Upper lobe of left lung (tissue), 6 donors: ENCODE results near the gene SYNRG. TPM values are rescaled to one million over a fixed set of nuclear protein-coding genes. Genes with fewer than 3 reads are reported as not detected.

Experiments
- ATAC-seq, 2 donors: fragments of 200-7000 bp; cut with Tn5 transposase; one replicate each; pipeline ENCODE4 v1.9.1; 2022; ENCODE audit warnings: mild to moderate bottlenecking in 2 of 2, moderate library complexity in 2 of 2; ENCODE audit not compliant: low FRiP score in 2 of 2
- DNase-seq, 2 donors: peaks; one replicate each; pipeline ENCODE4 v3.0.0-alpha.2; 2019 to 2020
- H3K27ac ChIP-seq, 4 donors: fragments of 200-600 bp; sonication (generic); one replicate each; pipeline ENCODE4 v1.5.1; 2016 to 2019
- H3K27me3 ChIP-seq, 4 donors: fragments of 200-600 bp; sonication (generic); one replicate each; pipeline ENCODE4 v1.5.1; 2017 to 2019
- H3K36me3 ChIP-seq, 4 donors: fragments of 200-600 bp; sonication (generic); one replicate each; pipeline ENCODE4 v1.5.1; 2016 to 2019
- H3K4me1 ChIP-seq, 4 donors: fragments of 200-600 bp; sonication (generic); one replicate each; pipeline ENCODE4 v1.5.1; 2018 to 2019
- H3K4me3 ChIP-seq, 4 donors: fragments of 200-600 bp; sonication (generic); one replicate each; pipeline ENCODE4 v1.5.1; 2017 to 2019; ENCODE audit warnings: mild to moderate bottlenecking in 2 of 4, moderate library complexity in 1 of 4
- H3K9me3 ChIP-seq, 4 donors: fragments of 200-600 bp; sonication (generic); one replicate each; pipeline ENCODE4 v1.5.1; 2018 to 2019
- EP300 ChIP-seq, 4 donors: sonication (generic); formaldehyde crosslinking; IDR thresholded peaks; one replicate each; pipeline ENCODE4 v1.5.1; 2017; ENCODE audit warnings: antibody characterized with exemption in 4 of 4, control low read depth in 2 of 4
- POLR2A ChIP-seq, 4 donors: fragments of 450-650 bp; IDR thresholded peaks; one replicate each; pipeline ENCODE4 v1.5.1; 2016 to 2017; ENCODE audit warnings: antibody characterized with exemption in 4 of 4, mild to moderate bottlenecking in 2 of 4
- POLR2AphosphoS5 ChIP-seq, 2 donors: sonication (generic); formaldehyde crosslinking; IDR thresholded peaks; one replicate each; pipeline ENCODE4 v1.5.1; 2017; ENCODE audit warnings: antibody characterized with exemption in 2 of 2
- WGBS, 2 donors: methylation state at CpG; one replicate each; pipeline ENCODE4 v1.1.5; 2017 to 2018; 5-methylcytosine and 5-hydroxymethylcytosine counted together
- total RNA-seq, 6 donors: library from RNA; depleted of rRNA in 4 of 6; stranded (reverse); fragments of >200 nt in 4 of 6; gene quantifications; one replicate each; pipeline versions ENCODE4 v1.1.0 to v1.2.1, GENCODE V29; 2016 to 2021
- TF ChIP-seq, protein P1 (sequence below), 6 experiments: fragments of 450-650 bp in 4 of 6; fragments of 200-600 bp in 2 of 6; sonication (generic) in 2 of 6; IDR thresholded peaks; one replicate each; pipeline ENCODE4 v1.5.1; 2016 to 2019; ENCODE audit warnings: antibody characterized with exemption in 6 of 6
- donor health status: DM: no; HTN: no; CAD: no; lungs with moderate emphysema.
- donor health status: DM: no; HTN: yes; CAD: no; lungs with severe emphysema.

SYNRG gene, protein sequence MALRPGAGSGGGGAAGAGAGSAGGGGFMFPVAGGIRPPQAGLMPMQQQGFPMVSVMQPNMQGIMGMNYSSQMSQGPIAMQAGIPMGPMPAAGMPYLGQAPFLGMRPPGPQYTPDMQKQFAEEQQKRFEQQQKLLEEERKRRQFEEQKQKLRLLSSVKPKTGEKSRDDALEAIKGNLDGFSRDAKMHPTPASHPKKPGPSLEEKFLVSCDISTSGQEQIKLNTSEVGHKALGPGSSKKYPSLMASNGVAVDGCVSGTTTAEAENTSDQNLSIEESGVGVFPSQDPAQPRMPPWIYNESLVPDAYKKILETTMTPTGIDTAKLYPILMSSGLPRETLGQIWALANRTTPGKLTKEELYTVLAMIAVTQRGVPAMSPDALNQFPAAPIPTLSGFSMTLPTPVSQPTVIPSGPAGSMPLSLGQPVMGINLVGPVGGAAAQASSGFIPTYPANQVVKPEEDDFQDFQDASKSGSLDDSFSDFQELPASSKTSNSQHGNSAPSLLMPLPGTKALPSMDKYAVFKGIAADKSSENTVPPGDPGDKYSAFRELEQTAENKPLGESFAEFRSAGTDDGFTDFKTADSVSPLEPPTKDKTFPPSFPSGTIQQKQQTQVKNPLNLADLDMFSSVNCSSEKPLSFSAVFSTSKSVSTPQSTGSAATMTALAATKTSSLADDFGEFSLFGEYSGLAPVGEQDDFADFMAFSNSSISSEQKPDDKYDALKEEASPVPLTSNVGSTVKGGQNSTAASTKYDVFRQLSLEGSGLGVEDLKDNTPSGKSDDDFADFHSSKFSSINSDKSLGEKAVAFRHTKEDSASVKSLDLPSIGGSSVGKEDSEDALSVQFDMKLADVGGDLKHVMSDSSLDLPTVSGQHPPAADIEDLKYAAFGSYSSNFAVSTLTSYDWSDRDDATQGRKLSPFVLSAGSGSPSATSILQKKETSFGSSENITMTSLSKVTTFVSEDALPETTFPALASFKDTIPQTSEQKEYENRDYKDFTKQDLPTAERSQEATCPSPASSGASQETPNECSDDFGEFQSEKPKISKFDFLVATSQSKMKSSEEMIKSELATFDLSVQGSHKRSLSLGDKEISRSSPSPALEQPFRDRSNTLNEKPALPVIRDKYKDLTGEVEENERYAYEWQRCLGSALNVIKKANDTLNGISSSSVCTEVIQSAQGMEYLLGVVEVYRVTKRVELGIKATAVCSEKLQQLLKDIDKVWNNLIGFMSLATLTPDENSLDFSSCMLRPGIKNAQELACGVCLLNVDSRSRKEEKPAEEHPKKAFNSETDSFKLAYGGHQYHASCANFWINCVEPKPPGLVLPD (N-terminal part only)
- 10 to 100 TPM; 25.2 to 58.7 (median 43.8) TPM for total RNA-seq

DNA sequence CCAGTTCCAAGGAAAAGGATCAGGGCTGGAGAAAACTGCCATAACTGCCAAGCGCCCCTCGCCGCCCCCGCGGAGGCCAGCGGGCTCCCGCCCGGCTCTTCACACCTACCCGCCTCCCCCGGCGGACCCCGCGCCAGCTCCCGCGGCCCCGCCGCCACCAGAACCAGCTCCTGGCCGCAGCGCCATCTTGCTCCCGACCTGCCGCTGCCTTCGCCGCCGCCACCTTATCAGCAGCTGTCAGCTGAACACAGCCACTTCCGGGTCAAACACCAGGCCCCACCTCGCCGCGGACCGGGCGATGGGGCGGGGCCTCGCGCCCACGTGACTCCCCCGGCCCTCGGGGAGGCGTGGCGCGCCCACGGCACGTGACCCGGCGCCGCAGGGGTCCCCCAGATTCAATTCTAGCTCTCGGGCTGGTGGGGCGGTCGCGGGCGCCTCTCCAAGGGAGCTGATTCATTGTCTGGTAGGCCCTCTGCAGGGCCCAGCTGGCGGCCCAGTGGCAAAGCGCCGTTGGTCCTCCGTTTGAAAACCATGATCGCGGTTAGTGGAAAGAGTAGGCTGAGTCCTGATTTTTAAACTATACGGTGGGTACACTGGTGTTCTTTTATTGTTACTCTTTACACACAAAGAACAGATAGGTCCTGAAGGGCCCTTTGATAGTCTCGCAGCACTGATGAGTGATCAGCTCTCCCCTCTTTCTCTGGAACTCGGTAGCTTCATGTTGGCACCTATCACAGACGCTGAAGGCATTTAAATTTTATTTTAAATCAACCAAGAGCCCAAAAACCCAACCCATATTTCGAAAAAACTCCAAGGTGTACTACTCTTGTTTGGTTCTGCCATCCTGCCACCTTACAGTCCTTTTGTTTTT is at the start of gene SYNRG:
Gene SYNRG, minus strand, starts transcription at position 249 of the 871 bp plus-strand sequence. Its CDS starts 63 bp downstream, at position 186.
- peak within 1 kb of the TSS; percentile 89 to 99 (median 93) for H3K27ac ChIP-seq
- peak within 1 kb of the TSS; percentile 88 to 100 (median 96) for H3K4me3 ChIP-seq
- DNase-seq, result peak; percentile 97 to 99
- no peaks in the 10 kb centered on the region for H3K27me3 ChIP-seq
- peaks cover 6 to 14% (median 7%) of the 10 kb centered on the region in 4 donors for H3K36me3 ChIP-seq
- peak; percentile 98 to 100 for ATAC-seq
- peaks cover 17 to 41% (median 32%) of the 10 kb centered on the region in 4 donors for H3K4me1 ChIP-seq
- 3% methylated on average over 30 to 36 of the region's 60 CpGs for WGBS, 2 donors
- TF ChIP-seq EP300 (IDR thresholded peaks at IDR 0.05) (peak in 1 of 4 donors; percentile 90), POLR2AphosphoS5 (IDR thresholded peaks at IDR 0.05) (peak; percentile 94 to 98), POLR2A (IDR thresholded peaks at IDR 0.05) (peak; percentile 49 to 93 (median 68))
- TF ChIP-seq, protein P1, sequence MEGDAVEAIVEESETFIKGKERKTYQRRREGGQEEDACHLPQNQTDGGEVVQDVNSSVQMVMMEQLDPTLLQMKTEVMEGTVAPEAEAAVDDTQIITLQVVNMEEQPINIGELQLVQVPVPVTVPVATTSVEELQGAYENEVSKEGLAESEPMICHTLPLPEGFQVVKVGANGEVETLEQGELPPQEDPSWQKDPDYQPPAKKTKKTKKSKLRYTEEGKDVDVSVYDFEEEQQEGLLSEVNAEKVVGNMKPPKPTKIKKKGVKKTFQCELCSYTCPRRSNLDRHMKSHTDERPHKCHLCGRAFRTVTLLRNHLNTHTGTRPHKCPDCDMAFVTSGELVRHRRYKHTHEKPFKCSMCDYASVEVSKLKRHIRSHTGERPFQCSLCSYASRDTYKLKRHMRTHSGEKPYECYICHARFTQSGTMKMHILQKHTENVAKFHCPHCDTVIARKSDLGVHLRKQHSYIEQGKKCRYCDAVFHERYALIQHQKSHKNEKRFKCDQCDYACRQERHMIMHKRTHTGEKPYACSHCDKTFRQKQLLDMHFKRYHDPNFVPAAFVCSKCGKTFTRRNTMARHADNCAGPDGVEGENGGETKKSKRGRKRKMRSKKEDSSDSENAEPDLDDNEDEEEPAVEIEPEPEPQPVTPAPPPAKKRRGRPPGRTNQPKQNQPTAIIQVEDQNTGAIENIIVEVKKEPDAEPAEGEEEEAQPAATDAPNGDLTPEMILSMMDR (IDR thresholded peaks at IDR 0.05), result peak; percentile 41 to 71 (median 59)
- no peaks in the 10 kb centered on the region for H3K9me3 ChIP-seq

DNA sequence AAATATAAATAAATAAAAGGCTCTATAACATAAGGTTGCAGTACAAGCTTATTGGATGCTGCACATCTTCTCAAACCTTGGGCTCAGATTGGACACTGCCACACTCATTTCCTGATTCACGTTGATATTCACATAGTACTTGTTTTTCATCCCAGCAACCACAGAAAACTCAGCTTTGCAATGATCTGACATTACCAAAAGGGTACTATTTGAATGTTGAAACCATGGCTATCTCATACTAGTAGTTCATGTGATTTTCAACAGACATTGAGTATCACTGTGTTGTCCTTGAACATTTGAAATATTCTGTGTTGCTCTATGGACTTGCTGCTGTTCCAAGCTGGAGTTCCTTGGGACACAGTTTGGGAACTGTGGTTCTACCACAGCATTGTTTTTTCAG is 48.0 kb upstream of the SYNRG start:
- H3K27me3 ChIP-seq, result no peaks in the 10 kb centered on the region
- no peak overlapping the region for H3K4me3 ChIP-seq
- H3K36me3 ChIP-seq, result no peaks in the 10 kb centered on the region
- no peak overlapping the region for H3K27ac ChIP-seq
- TF ChIP-seq POLR2A (IDR thresholded peaks at IDR 0.05), result no peak
- TF ChIP-seq POLR2AphosphoS5 (IDR thresholded peaks at IDR 0.05), result no peak
- TF ChIP-seq, protein P1 (IDR thresholded peaks at IDR 0.05), result no peak
- TF ChIP-seq EP300 (IDR thresholded peaks at IDR 0.05), result no peak
- H3K9me3 ChIP-seq, result no peaks in the 10 kb centered on the region
- no peak for ATAC-seq
- 68 to 76% methylated on average over 1 of the region's 1 CpG for WGBS, 2 donors
- no peak for DNase-seq
- H3K4me1 ChIP-seq, result no peaks in the 10 kb centered on the region

DNA sequence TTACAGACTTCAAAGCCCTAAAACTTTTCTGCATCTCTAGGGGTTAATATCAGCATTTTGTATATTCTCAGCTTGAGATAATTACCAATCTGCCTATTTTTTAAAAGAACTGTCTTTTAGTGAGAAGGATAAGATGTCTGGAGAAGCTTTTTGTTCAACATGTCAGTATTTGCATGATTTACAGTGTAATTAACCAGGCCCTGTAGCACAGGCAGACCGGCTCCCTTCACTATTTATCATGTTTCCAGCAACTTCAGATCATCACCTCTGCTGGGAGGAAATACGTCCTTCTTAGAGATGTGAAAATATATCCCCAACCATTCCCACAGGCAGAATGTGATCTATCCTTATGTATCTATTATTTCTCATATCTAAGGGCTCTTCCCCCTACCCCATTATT is 42.6 kb upstream of the SYNRG start:
- TF ChIP-seq EP300 (IDR thresholded peaks at IDR 0.05), result no peak
- TF ChIP-seq, protein P1 (IDR thresholded peaks at IDR 0.05), result no peak
- no peak for TF ChIP-seq POLR2AphosphoS5 (IDR thresholded peaks at IDR 0.05)
- TF ChIP-seq POLR2A (IDR thresholded peaks at IDR 0.05), result no peak
- Histone ChIP-seq H3K27ac (no peak overlapping the region), H3K9me3 (no peaks in the 10 kb centered on the region), H3K4me3 (no peak overlapping the region), H3K36me3 (no peaks in the 10 kb centered on the region), H3K4me1 (peaks cover 0 to 5% (median 0%) of the 10 kb centered on the region in 4 donors), H3K27me3 (no peaks in the 10 kb centered on the region)
- DNase-seq (no peak), ATAC-seq (no peak)
- 66 to 75% methylated on average over 2 of the region's 2 CpGs for WGBS, 2 donors
